Memory B cell (primary cell): Measurements from ENCODE around the gene HNRNPR.
"Not testable (repeated sequence)": the region's sequence is repeated elsewhere in the genome, so short reads cannot be mapped to it uniquely, and the experiment has no call there.

ENCODE experiments used
- ATAC-seq: fragments of 150-1000 bp; cut with Tn5 transposase; 2 replicates; pipeline ENCODE4 v1.10.0; 2021; ENCODE audit warnings: low read depth, mild to moderate bottlenecking, moderate library complexity
- DNase-seq, 2 donors: peaks; one replicate each; pipeline ENCODE4 v3.0.0; 2022; ENCODE audit warnings: low spot score in 2 of 2
- H3K27ac Mint-ChIP-seq: one replicate; pipeline ENCODE4 v1.8.0; 2022; ENCODE audit warnings: mild to moderate bottlenecking, moderate library complexity, mixed read lengths
- H3K27me3 Mint-ChIP-seq: one replicate; pipeline ENCODE4 v1.8.0; 2022; ENCODE audit warnings: mixed read lengths
- H3K36me3 Mint-ChIP-seq: one replicate; pipeline ENCODE4 v1.8.0; 2022; ENCODE audit warnings: mild to moderate bottlenecking, mixed read lengths
- H3K4me1 Mint-ChIP-seq: one replicate; pipeline ENCODE4 v1.8.0; 2022; ENCODE audit warnings: mixed read lengths
- H3K4me3 Mint-ChIP-seq: one replicate; pipeline ENCODE4 v1.8.0; 2022; ENCODE audit warnings: mild to moderate bottlenecking, moderate library complexity, mixed read lengths
- H3K9me3 Mint-ChIP-seq: one replicate; pipeline ENCODE4 v1.8.0; 2022; ENCODE audit warnings: mixed read lengths

HNRNPR gene

GRCh38 chr1:23374079-23374735 is 30.1 kb upstream of the HNRNPR start:
- not testable (repeated sequence) for H3K27me3 Mint-ChIP-seq, H3K36me3 Mint-ChIP-seq, H3K27ac Mint-ChIP-seq, ATAC-seq, H3K4me1 Mint-ChIP-seq, H3K9me3 Mint-ChIP-seq, H3K4me3 Mint-ChIP-seq, DNase-seq

GRCh38 chr1:23371987-23372880 is 28.1 kb upstream of the HNRNPR start:
- ATAC-seq (no peak), DNase-seq (no peak)
- Mint-ChIP-seq H3K9me3 (no peaks in the 10 kb centered on the region), H3K4me1 (peaks cover 8% of the 10 kb centered on the region), H3K36me3 (peaks cover 2% of the 10 kb centered on the region), H3K27me3 (peaks cover 2% of the 10 kb centered on the region), H3K4me3 (no peak overlapping the region), H3K27ac (no peak overlapping the region)

- H3K4me3 Mint-ChIP-seq: peak overlapping the region; percentile 14
Measured at GRCh38 chr1:23370709-23371584, 26.9 kb upstream of the HNRNPR start.

GRCh38 chr1:23370330-23370708 is 26.2 kb upstream of the HNRNPR start:
- H3K27me3 Mint-ChIP-seq: peaks cover 2% of the 10 kb centered on the region
- no peaks in the 10 kb centered on the region for H3K9me3 Mint-ChIP-seq
- H3K4me3 Mint-ChIP-seq: no peak overlapping the region
- H3K4me1 Mint-ChIP-seq: peaks cover 8% of the 10 kb centered on the region
- no peak overlapping the region for H3K27ac Mint-ChIP-seq
- ATAC-seq: no peak
- peaks cover 2% of the 10 kb centered on the region for H3K36me3 Mint-ChIP-seq
- no peak for DNase-seq

More at GRCh38 chr1:23370709-23371584, 26.9 kb upstream of the HNRNPR start:
- Mint-ChIP-seq H3K4me1 (peaks cover 8% of the 10 kb centered on the region), H3K27me3 (peaks cover 2% of the 10 kb centered on the region), H3K27ac (no peak overlapping the region), H3K9me3 (no peaks in the 10 kb centered on the region), H3K36me3 (peaks cover 2% of the 10 kb centered on the region)
- ATAC-seq (no peak), DNase-seq (no peak)

GRCh38 chr1:23369335-23370013 is 25.4 kb upstream of the HNRNPR start, which contains the start of gene ZNF436:
Gene ZNF436, minus strand, starts transcription at chr1:23369836. Its CDS starts 1,831 bp downstream, at chr1:23368005.
- H3K27ac Mint-ChIP-seq: peak within 1 kb of the TSS; percentile 90
- H3K9me3 Mint-ChIP-seq: no peaks in the 10 kb centered on the region
- DNase-seq: no peak
- H3K4me1 Mint-ChIP-seq: peaks cover 8% of the 10 kb centered on the region
- ATAC-seq: no peak
- peaks cover 2% of the 10 kb centered on the region for H3K36me3 Mint-ChIP-seq
- H3K4me3 Mint-ChIP-seq: peak within 1 kb of the TSS; percentile 94
- H3K27me3 Mint-ChIP-seq: no peaks in the 10 kb centered on the region

GRCh38 chr1:23368562-23369334 is 24.7 kb upstream of the HNRNPR start:
- H3K36me3 Mint-ChIP-seq: peaks cover 3% of the 10 kb centered on the region
- peak; percentile 77 for ATAC-seq
- peaks cover 8% of the 10 kb centered on the region for H3K4me1 Mint-ChIP-seq
- peak overlapping the region; percentile 90 for H3K27ac Mint-ChIP-seq
- no peaks in the 10 kb centered on the region for H3K27me3 Mint-ChIP-seq
- H3K9me3 Mint-ChIP-seq: no peaks in the 10 kb centered on the region
- peak overlapping the region; percentile 94 for H3K4me3 Mint-ChIP-seq
- peak; percentile 80 to 86 for DNase-seq

- peaks cover 1% of the 10 kb centered on the region for H3K9me3 Mint-ChIP-seq
- DNase-seq: peak; percentile 89 to 94
- peak overlapping the region; percentile 94 for H3K4me3 Mint-ChIP-seq
- peak; percentile 88 for ATAC-seq
- no peaks in the 10 kb centered on the region for H3K27me3 Mint-ChIP-seq
- H3K36me3 Mint-ChIP-seq: peaks cover 7% of the 10 kb centered on the region
- H3K27ac Mint-ChIP-seq: peak overlapping the region; percentile 90
- peaks cover 8% of the 10 kb centered on the region for H3K4me1 Mint-ChIP-seq
Measured at GRCh38 chr1:23367791-23368561, 23.9 kb upstream of the HNRNPR start.

- no peak for ATAC-seq
- no peak for DNase-seq
- H3K27ac Mint-ChIP-seq: peak overlapping the region; percentile 90
- peaks cover 2% of the 10 kb centered on the region for H3K9me3 Mint-ChIP-seq
- peak overlapping the region; percentile 94 for H3K4me3 Mint-ChIP-seq
- H3K4me1 Mint-ChIP-seq: peaks cover 8% of the 10 kb centered on the region
- H3K36me3 Mint-ChIP-seq: peaks cover 13% of the 10 kb centered on the region
- H3K27me3 Mint-ChIP-seq: no peaks in the 10 kb centered on the region
Measured at GRCh38 chr1:23367451-23367790, 23.3 kb upstream of the HNRNPR start.

- Mint-ChIP-seq H3K4me1 (peaks cover 8% of the 10 kb centered on the region), H3K4me3 (no peak overlapping the region), H3K27ac (no peak overlapping the region), H3K36me3 (peaks cover 19% of the 10 kb centered on the region), H3K27me3 (no peaks in the 10 kb centered on the region), H3K9me3 (peaks cover 2% of the 10 kb centered on the region)
- DNase-seq (no peak), ATAC-seq (no peak)
Measured at GRCh38 chr1:23366598-23366997, 22.5 kb upstream of the HNRNPR start.

GRCh38 chr1:23366146-23366545 is 22.1 kb upstream of the HNRNPR start:
- Mint-ChIP-seq H3K9me3 (peaks cover 2% of the 10 kb centered on the region), H3K4me1 (peaks cover 8% of the 10 kb centered on the region), H3K4me3 (no peak overlapping the region), H3K27ac (no peak overlapping the region), H3K27me3 (no peaks in the 10 kb centered on the region), H3K36me3 (peaks cover 20% of the 10 kb centered on the region)
- no peak for ATAC-seq
- no peak for DNase-seq

GRCh38 chr1:23362218-23362713 is 18.2 kb upstream of the HNRNPR start:
- ATAC-seq: no peak
- Mint-ChIP-seq H3K4me1 (no peaks in the 10 kb centered on the region), H3K4me3 (no peak overlapping the region), H3K27me3 (no peaks in the 10 kb centered on the region), H3K27ac (no peak overlapping the region), H3K9me3 (peaks cover 8% of the 10 kb centered on the region), H3K36me3 (peaks cover 38% of the 10 kb centered on the region)
- DNase-seq: no peak

- Mint-ChIP-seq H3K4me3 (no peak overlapping the region), H3K36me3 (peaks cover 36% of the 10 kb centered on the region)
- no peak for ATAC-seq
Measured at GRCh38 chr1:23358310-23358875, 14.3 kb upstream of the HNRNPR start.

More at GRCh38 chr1:23358310-23358875, 14.3 kb upstream of the HNRNPR start:
- Mint-ChIP-seq H3K9me3 (peaks cover 8% of the 10 kb centered on the region), H3K4me1 (peaks cover 3% of the 10 kb centered on the region), H3K27ac (no peak overlapping the region), H3K27me3 (peaks cover 2% of the 10 kb centered on the region)
- no peak for DNase-seq
